Bronchial epithelial cell (primary cell): ENCODE results near the gene CDC25B. TPM values are rescaled to one million over a fixed set of nuclear protein-coding genes. Genes with fewer than 3 reads are reported as not detected.

Experiments used
- DNase-seq: peaks from one replicate; pipeline ENCODE4 v3.0.0-alpha.2; 2010; ENCODE audit warnings: low read depth
- FAIRE-seq: peaks from 2 replicates; lab custom pipeline; 2011; peaks lifted over from hg19 to GRCh38; lab: Jason Lieb, UNC
- H3K27me3 ChIP-seq: 2 replicates; pipeline ENCODE4 v1.5.1; 2011; ENCODE audit warnings: low read length; ENCODE audit not compliant: control insufficient read depth, insufficient read depth
- H3K36me3 ChIP-seq: 2 replicates; pipeline ENCODE4 v1.5.1; 2011; ENCODE audit warnings: low read length; ENCODE audit not compliant: control insufficient read depth, insufficient read depth
- H3K4me3 ChIP-seq: 2 replicates; pipeline ENCODE4 v1.5.1; 2011; ENCODE audit warnings: mild to moderate bottlenecking, low read depth, low read length, control low read depth
- CTCF ChIP-seq: IDR thresholded peaks from 2 replicates; pipeline ENCODE4 v1.5.1; 2011; ENCODE audit warnings: mild to moderate bottlenecking, moderate library complexity, low read length, control low read depth, inconsistent platforms; ENCODE audit not compliant: insufficient read depth, severe bottlenecking
- total RNA-seq: library from RNA; depleted of rRNA; stranded (reverse); fragments of >200 nt; gene quantifications from 2 replicates; pipeline ENCODE4 v1.2.1, GENCODE V29; 2014

CDC25B gene
- total RNA-seq, 1 donor from 2014 or later, result 17.9 TPM

- Histone ChIP-seq H3K4me3 (no peak overlapping the region), H3K27me3 (no peaks in the 10 kb centered on the region), H3K36me3 (peaks cover 21% of the 10 kb centered on the region)
- no peak for FAIRE-seq
- DNase-seq, result no peak
- TF ChIP-seq CTCF, result no peak
Measured at GRCh38 chr20:3798908-3799248, 2.8 kb downstream of the CDC25B start.

GRCh38 chr20:3800256-3800877 lies 4.3 kb downstream of the CDC25B start:
- Histone ChIP-seq H3K36me3 (peaks cover 21% of the 10 kb centered on the region), H3K27me3 (no peaks in the 10 kb centered on the region), H3K4me3 (no peak overlapping the region)
- no peak for TF ChIP-seq CTCF
- FAIRE-seq, result no peak
- DNase-seq, result no peak

GRCh38 chr20:3800878-3801260 lies 4.8 kb downstream of the CDC25B start:
- no peak for TF ChIP-seq CTCF
- FAIRE-seq (no peak), DNase-seq (no peak)
- H3K27me3 ChIP-seq, result no peaks in the 10 kb centered on the region
- H3K4me3 ChIP-seq, result no peak overlapping the region
- H3K36me3 ChIP-seq, result peaks cover 21% of the 10 kb centered on the region

GRCh38 chr20:3801299-3801698 lies 5.2 kb downstream of the CDC25B start:
- no peak overlapping the region for H3K4me3 ChIP-seq
- peaks cover 21% of the 10 kb centered on the region for H3K36me3 ChIP-seq
- DNase-seq, result no peak
- no peaks in the 10 kb centered on the region for H3K27me3 ChIP-seq
- no peak for FAIRE-seq
- no peak for TF ChIP-seq CTCF

- TF ChIP-seq CTCF, result no peak
- H3K27me3 ChIP-seq, result no peaks in the 10 kb centered on the region
- DNase-seq (no peak), FAIRE-seq (no peak)
- H3K4me3 ChIP-seq, result no peak overlapping the region
- H3K36me3 ChIP-seq, result peaks cover 21% of the 10 kb centered on the region
Measured at GRCh38 chr20:3801846-3802245, 5.7 kb downstream of the CDC25B start.
